Endothelial cell of umbilical vein (primary cell): ENCODE results near the gene RFX1.

Experiments used
- EZH2 ChIP-seq: IDR thresholded peaks from 2 replicates; pipeline ENCODE4 v1.6.1; 2012; ENCODE audit warnings: borderline replicate concordance, low read depth, mild to moderate bottlenecking, moderate library complexity, low read length, inconsistent platforms; ENCODE audit not compliant: severe bottlenecking
- FOS ChIP-seq: IDR thresholded peaks from 2 replicates; pipeline ENCODE4 v1.6.1; 2011; ENCODE audit warnings: mild to moderate bottlenecking, low read length, moderate library complexity, borderline replicate concordance; ENCODE audit not compliant: insufficient read depth
- JUN ChIP-seq: IDR thresholded peaks from 2 replicates; pipeline ENCODE4 v1.6.1; 2011; ENCODE audit warnings: borderline replicate concordance, low read depth; ENCODE audit not compliant: insufficient read length, insufficient read depth
- MYC ChIP-seq: IDR thresholded peaks from one replicate; pipeline ENCODE4 v1.6.1; 2011; ENCODE audit warnings: mild to moderate bottlenecking, low read depth, low read length
- POLR2A ChIP-seq: IDR thresholded peaks from 2 replicates; pipeline ENCODE4 v1.6.1; 2012; ENCODE audit warnings: low read depth, mild to moderate bottlenecking, control low read depth, low read length
- POLR2AphosphoS5 ChIP-seq: IDR thresholded peaks from 2 replicates; pipeline ENCODE4 v1.6.1; 2012; ENCODE audit warnings: low read depth, mild to moderate bottlenecking, control low read depth, low read length, moderate library complexity; ENCODE audit not compliant: insufficient read depth
- TF ChIP-seq, protein P1 (sequence below), 2 donors: IDR thresholded peaks; 1 replicate in 1 of 2; 2 replicates in 1 of 2; pipeline ENCODE4 v1.5.1; 2011; ENCODE audit warnings: low read length in 2 of 2, mild to moderate bottlenecking in 2 of 2, moderate library complexity in 2 of 2, control low read depth in 1 of 2, inconsistent platforms in 1 of 2, low read depth in 1 of 2; ENCODE audit not compliant: insufficient read depth in 1 of 2; ENCODE audit errors: extremely low read depth in 1 of 2
- TF ChIP-seq, protein P2 (sequence below): IDR thresholded peaks from 2 replicates; pipeline ENCODE4 v1.6.1; 2011; ENCODE audit not compliant: insufficient read depth, insufficient read length

DNA sequence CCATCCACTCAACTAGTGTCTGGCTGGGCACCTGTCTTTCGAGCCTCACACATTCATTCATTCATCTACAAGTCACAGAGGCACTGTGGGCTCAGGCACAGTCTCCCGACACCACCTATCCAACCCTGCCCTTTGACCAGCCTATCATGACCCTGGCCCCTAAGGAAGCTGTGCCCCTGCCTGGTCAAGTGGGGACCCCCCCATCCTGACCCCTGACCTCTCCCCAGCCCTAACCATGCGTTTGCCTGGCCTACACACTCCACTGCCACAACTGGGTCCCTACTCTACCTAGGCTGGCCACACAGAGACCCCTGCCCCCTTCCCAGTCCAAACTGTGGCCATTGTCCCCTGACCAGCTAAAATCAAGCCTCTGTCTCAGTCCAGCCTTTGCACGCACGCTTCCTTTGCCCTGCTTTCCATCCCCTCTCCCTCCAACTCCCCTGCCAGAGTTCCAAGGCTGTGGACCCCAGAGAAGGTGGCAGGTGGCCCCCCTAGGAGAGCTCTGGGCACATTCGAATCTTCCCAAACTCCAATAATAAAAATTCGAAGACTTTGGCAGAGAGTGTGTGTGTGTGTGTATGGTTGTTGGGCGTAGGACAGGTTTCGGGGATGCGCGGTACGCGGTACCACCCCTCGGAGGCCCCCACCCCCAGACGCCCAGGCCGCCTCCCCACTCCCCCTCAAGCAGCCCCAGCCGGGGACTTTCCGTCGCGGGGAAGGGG lies 25.0 kb upstream of the RFX1 start:
- TF ChIP-seq POLR2AphosphoS5 (no peak), EZH2 (no peak), JUN (no peak), POLR2A (no peak), MYC (no peak), FOS (no peak)
- TF ChIP-seq, protein P1, sequence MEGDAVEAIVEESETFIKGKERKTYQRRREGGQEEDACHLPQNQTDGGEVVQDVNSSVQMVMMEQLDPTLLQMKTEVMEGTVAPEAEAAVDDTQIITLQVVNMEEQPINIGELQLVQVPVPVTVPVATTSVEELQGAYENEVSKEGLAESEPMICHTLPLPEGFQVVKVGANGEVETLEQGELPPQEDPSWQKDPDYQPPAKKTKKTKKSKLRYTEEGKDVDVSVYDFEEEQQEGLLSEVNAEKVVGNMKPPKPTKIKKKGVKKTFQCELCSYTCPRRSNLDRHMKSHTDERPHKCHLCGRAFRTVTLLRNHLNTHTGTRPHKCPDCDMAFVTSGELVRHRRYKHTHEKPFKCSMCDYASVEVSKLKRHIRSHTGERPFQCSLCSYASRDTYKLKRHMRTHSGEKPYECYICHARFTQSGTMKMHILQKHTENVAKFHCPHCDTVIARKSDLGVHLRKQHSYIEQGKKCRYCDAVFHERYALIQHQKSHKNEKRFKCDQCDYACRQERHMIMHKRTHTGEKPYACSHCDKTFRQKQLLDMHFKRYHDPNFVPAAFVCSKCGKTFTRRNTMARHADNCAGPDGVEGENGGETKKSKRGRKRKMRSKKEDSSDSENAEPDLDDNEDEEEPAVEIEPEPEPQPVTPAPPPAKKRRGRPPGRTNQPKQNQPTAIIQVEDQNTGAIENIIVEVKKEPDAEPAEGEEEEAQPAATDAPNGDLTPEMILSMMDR (IDR thresholded peaks at IDR 0.05; ENCODE audit: extremely low read depth in 1 of 2, insufficient read depth in 1 of 2, low read depth in 1 of 2, low read length in 2 of 2): no peak
- TF ChIP-seq, protein P2, sequence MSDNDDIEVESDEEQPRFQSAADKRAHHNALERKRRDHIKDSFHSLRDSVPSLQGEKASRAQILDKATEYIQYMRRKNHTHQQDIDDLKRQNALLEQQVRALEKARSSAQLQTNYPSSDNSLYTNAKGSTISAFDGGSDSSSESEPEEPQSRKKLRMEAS: no peak
